SH-SY5Y (cell line): ENCODE data around the gene MAP2.

ENCODE experiments used
- GATA2 ChIP-seq: IDR thresholded peaks from 2 replicates; pipeline ENCODE4 v1.6.1; 2011; ENCODE audit warnings: mild to moderate bottlenecking, low read depth, low read length
- GATA3 ChIP-seq: IDR thresholded peaks from 2 replicates; pipeline ENCODE4 v1.6.1; 2011; ENCODE audit warnings: low read depth, mild to moderate bottlenecking, low read length, moderate library complexity

DNA sequence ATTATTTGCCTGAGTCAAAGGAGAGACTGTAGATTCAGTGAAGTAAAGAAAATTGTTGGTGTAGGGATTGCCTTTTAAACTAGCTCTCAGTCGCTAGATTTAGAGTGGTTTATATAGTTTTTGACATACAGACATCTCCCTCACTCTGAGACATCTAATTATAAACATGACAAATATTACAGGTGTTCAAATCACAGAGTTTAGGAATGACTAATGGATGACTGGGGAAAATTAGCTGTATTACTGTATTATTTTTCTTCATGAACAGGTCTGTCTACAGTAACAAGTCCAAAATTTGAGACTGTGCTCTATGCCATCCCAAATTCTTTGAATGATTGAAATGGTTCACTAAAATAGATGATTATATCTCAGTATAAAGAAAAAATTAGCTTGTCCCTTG is 40.0 kb downstream of the MAP2 start:
- TF ChIP-seq GATA3 = no peak
- TF ChIP-seq GATA2 = no peak
